CD1c-positive myeloid dendritic cell (primary cell): ENCODE results near the gene AGBL1.
"Not testable (repeated sequence)": the region's sequence is repeated elsewhere in the genome, so short reads cannot be mapped to it uniquely, and the experiment has no call there.

Experiments used
- DNase-seq: peaks from one replicate; pipeline ENCODE4 v3.0.0-alpha.2; 2016; ENCODE audit errors: extremely low spot score

AGBL1 gene

GRCh38 chr15:86935841-86936240, 856.2 kb downstream of the AGBL1 start:
- DNase-seq: no peak

DNA sequence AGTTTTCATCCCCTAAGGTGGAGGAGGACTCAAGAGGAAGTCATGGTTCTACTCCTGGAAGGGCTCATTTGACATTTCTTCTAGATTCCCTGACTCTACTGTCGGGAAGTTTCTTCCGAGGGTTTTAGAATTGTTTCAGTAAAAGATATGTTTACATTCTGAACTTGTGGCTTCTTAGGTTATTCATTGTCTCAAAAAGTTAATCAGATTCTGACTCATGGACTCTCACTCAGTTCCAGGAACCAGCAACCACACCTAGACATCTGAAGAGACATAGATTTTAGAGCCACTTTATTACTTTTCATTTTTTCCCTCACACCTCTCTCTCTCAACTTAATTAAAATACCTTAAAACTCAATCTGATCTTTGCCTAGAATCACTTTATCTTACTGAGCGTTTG, 862.6 kb downstream of the AGBL1 start:
- DNase-seq: no peak

DNA sequence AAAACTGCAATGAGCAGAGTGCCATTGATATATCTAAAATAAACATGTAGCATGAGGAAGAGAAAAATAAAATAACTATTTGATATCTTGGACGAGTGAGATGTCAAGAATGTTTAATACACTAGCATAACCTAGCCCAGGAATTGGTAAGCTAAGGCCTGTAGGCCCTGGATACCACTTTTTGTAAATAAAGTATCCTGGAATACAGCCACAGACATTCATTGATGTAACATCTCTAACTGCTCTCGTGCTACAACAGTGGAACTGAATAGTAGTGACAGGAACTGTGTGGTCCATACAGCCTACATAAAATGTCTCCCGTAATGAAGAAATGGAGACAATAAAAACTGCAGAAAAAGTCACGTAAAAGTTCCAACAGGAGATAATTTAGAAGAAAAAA, 869.0 kb downstream of the AGBL1 start:
- no peak for DNase-seq

GRCh38 chr15:86959254-86959653, 879.6 kb downstream of the AGBL1 start:
- no peak for DNase-seq

GRCh38 chr15:86961669-86962068, 882.0 kb downstream of the AGBL1 start:
- no peak for DNase-seq

DNA sequence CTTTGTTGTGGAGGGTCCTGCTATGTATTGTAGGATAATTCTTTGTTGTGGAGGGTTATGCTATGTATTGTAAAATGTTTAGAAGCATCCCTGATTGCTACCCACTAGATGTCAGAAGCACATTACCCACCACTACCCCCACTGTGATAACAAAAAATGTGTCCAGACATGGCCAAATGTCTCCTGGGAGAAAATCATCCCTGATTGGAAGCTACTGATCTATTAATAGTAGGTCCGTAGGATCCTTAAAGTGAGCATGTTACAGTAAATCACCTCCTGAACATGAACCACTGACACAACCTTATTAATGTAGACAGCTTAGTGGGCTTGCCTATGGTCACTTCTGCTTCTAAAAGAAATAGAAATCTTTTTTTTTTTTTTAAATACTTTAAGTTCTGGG, 884.6 kb downstream of the AGBL1 start:
- DNase-seq: no peak

DNA sequence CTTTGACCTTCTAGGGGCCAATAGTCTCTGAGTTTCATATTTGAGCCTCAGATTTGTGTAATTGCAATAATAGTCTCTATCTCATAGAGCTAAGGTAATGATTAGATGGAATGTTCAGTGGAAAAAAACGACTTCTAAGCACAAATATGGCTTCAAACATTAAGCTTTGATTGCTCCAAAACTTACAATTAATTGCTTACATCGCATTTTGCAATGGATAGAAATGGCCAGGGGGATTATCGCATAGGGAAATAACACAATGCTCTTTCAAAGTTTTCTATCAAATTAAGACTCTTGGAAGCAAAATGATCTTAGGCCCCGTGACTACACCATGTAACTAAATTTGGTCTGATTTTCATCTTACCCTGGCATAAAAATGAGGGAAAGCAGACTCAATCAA, 888.6 kb downstream of the AGBL1 start:
- DNase-seq: no peak

DNA sequence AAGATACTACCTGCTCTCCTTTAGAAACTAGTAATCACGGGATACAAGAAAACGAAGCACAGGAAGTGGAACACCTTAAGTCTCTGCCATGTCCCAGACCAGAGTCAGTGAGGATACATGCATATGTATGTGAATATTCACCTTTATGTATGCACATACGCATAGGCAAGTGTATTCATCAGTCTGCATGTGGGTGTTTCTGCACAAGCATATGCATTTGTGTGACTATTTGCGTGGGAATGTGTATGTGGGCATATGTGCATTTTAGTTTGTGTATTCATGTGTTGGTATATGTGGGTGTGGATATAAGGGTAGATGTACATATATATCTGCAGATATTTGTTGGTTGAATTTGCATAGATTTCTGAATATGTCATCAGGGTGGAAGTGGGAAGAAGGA, 889.7 kb downstream of the AGBL1 start:
- DNase-seq: no peak

DNA sequence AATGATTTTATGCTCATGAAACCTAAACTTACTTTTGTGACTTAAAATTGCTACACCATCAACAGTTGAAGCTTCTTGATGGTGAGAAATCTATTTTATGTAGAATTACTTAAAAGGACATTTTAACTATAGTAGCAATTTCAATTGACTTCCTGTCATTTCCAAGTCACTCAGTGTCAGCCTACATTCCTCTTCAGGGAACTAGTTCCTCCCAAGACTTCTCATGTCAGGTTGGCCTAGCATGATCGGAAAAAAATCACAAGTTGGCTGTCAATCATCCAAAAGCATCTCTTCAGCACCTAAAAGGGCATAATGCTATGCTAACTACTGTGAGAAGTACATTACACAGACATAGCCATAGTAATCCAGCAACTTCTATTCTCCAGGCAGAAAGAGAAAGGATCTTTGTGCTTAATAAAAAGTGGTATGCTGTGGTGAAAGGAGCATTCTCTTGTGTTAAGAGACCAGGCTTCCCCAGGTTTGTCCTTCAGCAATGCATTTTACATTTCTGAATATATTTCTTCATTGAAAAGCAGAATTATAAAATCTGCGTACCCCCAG, 893.7 kb downstream of the AGBL1 start:
- DNase-seq: no peak

DNA sequence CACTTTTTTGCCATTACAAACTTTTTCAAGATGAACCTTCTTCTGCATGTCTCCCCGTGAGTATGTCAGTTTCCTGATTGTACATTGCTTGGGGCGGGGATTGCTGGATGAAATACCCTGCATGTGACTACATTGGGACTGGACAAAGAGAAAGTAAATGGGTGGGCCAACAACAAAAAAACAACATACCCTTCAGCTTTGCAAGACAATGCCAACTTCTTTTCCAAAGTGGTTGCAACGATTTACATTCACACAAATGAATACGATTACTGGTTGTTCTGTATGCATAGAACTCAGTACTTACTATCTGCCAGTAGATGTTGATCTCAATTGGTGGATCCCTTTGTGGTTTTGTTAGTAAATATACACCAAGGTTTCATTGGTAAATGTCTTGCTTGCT, 908.4 kb downstream of the AGBL1 start:
- no peak for DNase-seq

- no peak for DNase-seq
Observed at GRCh38 chr15:87021751-87022150, 942.1 kb downstream of the AGBL1 start.

DNA sequence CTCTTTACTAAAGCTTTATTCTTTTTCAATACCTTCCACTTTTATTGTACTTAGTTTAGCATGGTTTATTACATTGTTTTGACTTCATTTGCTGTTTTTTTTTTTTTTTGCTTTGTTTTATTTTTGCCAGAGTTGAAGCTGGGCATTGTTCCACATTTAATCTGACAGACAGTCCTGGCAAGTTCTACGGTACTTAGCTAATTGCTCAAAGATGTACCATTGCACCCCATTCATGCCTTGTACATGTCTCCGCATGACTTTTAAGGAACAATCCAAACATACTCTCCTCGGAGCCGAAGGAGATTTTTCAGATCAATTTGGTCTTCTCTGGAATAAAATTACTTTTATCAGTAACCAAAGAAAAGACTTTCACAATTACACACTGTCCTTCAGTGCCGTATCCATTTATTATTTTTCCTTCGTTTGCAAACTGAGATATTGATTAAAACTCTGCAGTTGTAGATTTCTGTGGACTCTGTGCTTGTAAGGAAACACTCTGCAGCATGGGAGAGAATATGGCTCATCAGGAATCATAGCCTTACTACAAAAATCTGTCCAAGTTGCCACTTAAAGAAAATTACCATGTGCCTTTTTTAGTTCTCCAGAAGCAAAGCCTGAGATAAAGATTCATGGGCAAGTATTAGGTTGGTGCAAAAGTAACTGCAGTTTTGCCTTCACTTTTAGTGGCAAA, 952.0 kb downstream of the AGBL1 start:
- DNase-seq: no peak

- no peak for DNase-seq
Observed at GRCh38 chr15:87032295-87032694, 952.6 kb downstream of the AGBL1 start.

GRCh38 chr15:87033056-87033455, 953.4 kb downstream of the AGBL1 start:
- DNase-seq: no peak

DNA sequence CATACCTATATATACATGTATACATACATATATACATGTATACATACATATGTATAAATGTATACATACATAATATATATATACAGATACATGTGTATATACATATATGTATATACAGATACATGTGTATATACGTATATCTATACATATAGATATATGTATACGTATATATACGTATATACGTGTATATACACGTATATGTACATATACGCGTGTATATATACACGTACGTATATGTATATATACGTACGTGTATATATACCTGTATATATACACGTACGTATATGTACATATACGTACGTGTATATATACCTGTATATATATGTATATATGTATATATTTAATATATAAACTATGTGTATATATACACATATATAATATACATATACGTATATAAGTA, 955.2 kb downstream of the AGBL1 start:
- DNase-seq: no peak

DNA sequence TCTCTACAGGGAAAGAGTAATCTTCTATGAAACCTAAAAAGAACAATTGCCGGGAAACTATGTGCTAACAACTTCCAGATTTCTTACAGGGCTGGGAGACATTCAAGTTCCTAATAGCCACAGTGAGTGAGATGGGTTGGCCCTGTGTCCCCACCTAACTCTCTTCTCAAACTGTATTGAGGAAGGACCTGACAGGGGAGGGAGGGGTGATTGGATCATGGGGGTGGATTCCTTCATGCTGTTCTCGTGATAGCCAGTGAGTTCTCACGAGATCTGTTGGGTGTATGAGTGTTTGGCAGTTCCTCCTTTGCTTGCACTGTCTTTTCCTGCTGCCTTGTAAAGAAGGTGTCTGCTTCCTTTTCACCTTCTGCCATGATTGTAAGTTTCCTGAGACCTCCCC, 958.7 kb downstream of the AGBL1 start:
- no peak for DNase-seq

- DNase-seq: not testable (repeated sequence)
Observed at GRCh38 chr15:87042619-87043018, 962.9 kb downstream of the AGBL1 start.

- DNase-seq: no peak
Observed at GRCh38 chr15:87045746-87046145, 966.1 kb downstream of the AGBL1 start.

DNA sequence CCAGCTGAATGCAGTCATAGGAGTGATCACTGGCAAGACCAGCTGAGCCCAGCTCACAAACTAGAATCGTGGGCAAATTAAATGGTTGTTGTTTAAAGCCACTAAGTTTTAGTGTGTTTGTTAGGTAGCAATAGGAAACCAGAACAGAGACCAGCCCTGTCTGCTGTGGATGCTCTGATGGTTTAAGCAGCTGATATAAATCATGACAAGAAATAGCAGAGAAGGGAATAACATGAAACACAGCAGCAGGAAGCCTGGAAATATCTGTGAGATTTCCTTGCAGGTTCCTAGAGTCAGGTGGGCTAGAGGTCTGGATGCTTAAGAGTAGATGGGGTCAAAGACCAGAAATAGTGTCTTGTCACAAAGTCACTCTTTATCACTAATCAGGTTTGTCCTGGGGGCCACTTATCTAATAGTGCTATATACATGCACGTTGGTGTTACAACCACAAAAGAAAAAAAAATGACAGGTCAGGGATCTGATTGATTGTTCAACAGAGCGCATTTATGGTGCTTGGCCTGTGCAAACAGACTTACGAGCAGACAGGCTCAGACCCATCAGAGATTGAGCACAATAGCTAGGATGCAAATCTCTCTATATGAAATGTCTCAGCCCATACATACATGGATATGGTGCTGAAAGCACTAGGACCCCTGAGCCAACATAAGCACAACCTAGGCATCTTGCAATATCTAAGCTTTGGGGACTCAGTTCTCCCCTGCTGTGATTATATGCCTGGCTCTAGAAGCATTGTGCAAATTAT, 967.7 kb downstream of the AGBL1 start:
- DNase-seq: no peak
